Erythroblast (primary cell): Measurements from ENCODE around the gene DNASE1L3.

ENCODE experiments used
- GATA1 ChIP-seq: IDR thresholded peaks from 2 replicates; pipeline ENCODE4 v1.6.1; 2011; ENCODE audit warnings: low read depth, mild to moderate bottlenecking, control low read depth, low read length, moderate library complexity
- POLR2A ChIP-seq: IDR thresholded peaks from 2 replicates; pipeline ENCODE4 v1.6.1; 2011; ENCODE audit warnings: mild to moderate bottlenecking, low read length

DNA sequence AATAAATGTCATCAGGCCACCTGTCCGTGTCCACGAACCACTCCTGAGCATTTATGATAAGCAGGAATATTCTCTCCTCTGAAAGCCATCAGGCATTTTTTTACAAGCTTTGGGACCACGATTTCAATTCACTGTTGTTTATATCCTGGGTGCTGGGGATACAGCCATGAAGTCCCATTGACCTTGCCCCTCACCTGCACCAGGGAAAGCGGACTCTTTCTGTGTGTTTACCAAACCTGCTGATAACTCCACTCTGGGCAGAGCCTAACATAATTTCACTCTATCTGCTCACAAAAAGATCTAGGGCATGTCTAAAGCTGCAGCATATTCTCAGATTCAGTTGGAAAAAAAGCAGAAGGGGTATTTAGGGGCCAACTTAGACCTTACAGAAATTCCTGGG, 4.8 kb downstream of the DNASE1L3 start:
- TF ChIP-seq POLR2A (no peak), GATA1 (no peak)
